HG03135 (cell line): ENCODE results near the gene FLOT1.
"Not testable (repeated sequence)": the region's sequence is repeated elsewhere in the genome, so short reads cannot be mapped to it uniquely, and the experiment has no call there.

Experiments
- ATAC-seq: cut with Tn5 transposase; IDR thresholded peaks from one replicate; pipeline ENCODE4 v1.9.1; 2021; ENCODE audit warnings: mild to moderate bottlenecking, moderate library complexity; ENCODE audit not compliant: unreplicated experiment

FLOT1 gene

DNA sequence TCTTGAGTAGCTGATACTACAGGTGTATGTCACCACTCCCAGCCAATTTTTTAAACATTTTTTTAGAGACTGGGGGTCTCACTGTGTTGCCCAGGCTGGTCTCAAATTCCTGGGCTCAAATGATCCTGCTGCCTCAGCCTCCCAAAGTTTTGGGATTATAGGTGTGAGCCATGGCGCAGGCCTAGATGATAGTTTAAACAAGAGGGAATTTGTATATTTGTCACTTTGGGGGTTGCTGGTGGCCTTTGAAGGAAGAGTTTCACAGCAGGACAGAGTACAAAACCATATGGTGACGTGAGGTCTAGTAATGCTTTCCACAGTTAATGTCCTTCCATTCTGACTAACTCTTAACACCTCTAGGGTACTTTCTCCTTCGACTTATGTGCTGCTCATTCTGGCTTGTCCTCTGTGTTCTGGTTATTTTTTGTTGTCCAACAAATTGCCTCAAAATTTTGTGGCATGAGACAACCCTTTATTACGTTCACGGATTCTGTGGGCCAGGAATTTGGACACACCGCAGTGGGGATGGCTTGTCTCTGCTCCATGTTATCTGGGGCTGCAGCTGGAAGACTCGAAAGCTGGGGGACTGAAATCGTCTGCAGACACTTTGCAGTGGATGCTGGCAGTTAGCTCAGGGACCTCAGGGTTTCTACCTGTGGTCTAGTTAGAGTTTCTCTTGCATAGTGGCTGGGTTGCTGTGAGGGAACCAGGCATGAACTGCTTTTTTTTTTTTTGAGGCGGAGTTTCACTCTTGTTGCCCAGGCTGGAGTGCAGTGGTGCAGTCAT is 24.9 kb upstream of the FLOT1 start:
- no peak for ATAC-seq

DNA sequence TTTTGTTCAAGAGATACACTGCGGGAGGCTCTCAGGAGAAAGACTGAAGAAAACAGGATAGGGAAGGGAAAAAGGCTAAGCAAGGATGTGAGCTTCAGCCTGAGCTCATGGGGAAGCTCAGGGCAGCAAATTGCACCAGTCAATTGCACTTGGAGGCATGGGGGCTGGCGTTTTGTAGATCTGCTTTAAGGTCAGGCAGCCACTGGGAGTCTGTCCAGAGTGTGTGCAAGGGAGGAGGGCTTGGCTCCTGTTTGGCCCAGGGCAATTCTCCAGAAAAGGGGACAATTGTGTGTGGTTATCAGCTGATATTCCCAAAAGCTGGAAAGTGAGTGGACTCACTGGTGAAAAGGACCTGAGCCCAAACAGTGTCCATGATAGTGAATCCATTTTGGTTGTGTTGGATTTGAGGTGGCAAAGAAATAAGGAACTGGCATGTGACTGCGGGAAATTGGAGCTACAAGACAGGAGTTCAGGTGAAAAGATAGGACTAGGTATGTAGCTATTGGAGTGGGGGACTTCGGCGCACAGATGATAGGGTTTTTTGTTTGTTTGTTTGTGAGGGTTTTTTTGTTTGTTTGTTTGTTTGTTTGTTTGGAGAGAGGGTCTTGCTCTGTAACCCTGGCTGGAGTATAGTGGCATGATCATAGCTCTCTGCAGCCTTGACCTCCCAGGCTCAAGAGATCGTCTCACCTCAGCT is 24.1 kb upstream of the FLOT1 start:
- ATAC-seq = no peak

GRCh38 chr6:30765495-30765894 is 23.0 kb upstream of the FLOT1 start:
- ATAC-seq = not testable (repeated sequence)

GRCh38 chr6:30764490-30765043 is 22.1 kb upstream of the FLOT1 start:
- not testable (repeated sequence) for ATAC-seq

DNA sequence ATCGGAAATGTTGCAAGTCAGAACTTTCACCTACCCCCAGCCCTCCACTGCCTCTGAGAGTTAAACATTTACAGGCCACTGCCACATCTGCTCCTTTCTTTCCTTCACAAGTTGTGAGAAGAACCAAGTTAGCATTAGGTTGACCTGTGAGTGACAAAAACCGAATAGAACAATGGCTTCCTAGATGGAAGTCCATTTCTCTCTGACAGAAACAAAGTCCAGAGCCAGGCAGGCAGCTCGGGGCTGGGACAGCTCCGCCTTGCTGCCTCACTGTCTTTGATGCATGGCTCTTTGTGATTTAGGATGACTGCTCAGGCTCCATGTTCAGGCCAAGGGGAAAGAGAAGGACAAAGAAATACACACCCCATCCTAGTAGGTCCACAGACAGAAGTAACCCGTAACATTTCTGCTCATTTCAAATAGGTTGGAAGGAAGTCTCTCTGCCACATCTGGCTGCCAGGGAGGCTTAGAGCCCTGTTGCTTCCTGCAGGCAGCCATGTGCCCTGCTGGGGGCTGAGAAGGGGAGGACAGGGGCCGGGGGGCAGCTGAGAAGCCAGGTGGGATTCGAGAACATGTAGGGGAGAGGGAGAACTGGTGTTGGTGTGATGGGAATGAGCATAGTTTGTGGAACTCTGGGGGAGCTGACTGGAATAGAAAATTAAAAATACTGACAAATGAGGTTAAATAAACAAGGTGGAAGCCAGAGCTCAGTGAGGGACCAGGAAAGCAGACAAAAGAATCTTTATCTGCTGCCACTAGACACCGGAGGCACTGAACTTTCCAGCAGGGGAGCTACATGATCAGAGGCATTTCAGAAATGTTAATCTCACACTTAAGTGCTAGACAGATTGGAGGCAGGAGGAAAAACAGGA is 21.4 kb upstream of the FLOT1 start:
- no peak for ATAC-seq

- ATAC-seq = no peak
Measured at GRCh38 chr6:30763155-30763617, 20.7 kb upstream of the FLOT1 start.

- no peak for ATAC-seq
Measured at GRCh38 chr6:30761791-30762429, 19.4 kb upstream of the FLOT1 start.

DNA sequence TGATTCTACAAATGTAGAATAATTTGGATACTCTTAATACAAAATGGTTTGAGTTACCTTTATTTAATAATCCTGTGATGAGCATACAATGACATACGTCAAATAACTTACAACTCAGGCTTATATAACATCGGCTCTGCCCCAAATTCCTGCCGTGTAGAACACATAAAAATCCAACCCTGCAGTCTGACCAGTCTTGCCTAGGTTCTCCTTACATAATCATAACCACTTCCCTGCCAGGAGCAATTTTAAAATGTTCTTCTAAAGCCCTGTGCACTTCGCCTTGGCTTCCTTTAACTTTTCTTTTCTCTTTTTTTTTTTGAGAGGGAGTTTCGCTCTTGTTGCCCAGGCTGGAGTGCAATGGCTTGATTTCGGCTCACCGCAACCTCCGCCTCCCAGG is 18.1 kb upstream of the FLOT1 start:
- no peak for ATAC-seq

DNA sequence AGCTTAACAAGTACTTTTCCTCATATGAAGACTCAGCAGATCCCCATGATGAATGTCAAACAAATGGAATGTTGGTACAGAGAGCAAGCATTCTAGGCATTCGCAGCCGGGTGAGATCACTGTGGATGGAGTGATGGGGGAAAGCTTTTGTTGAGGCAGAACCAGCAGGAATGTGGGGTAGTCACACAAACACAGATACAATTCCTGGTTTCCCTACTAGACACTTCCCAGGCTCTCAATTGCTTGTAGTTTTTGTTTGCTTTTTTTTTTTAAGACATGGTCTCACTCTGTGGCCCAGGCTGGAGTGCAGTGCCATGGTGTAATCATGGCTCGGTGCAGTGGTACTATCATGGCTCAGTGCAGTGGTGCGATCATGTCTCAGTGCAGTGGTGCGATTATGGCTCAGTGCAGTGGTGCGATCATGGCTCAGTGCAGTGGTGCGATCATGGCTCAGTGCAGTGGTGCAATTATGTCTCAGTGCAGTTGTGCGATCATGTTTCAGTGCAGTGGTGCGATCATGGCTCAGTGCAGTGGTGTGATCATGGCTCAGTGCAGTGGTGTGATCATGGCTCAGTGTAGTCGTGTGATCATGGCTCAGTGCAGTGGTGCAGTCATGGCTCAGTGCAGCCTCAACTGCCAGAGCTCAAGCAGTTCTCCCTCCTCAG is 17.2 kb upstream of the FLOT1 start:
- no peak for ATAC-seq

- ATAC-seq = no peak
Measured at GRCh38 chr6:30757261-30757904, 14.9 kb upstream of the FLOT1 start.

DNA sequence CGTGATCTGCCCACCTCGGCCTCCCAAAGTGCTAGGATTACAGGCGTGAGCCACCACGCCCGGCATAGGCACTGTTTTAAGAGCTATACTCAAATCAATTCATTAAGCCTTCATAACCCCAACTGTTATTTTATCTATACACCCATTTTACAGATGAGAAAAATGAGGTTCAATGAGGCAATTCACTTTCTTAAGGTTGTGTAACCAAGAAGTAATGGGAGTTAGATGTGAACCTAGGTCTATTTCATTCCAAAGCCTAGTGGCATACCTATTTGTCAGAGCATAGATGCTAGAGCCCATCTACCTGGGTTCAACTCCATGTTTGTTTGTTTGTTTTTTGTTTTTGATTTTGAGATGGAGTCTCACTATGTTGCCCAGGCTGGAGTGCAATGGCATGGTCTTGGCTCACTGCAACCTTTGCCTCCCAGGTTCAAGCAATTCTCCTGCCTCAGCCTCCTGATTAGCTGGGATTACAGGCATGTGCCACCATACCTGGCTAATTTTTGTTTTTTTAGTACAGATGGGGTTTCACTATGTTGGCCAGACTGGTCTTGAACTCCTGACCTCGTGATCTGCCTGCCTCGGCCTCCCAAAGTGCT is 14.0 kb upstream of the FLOT1 start:
- ATAC-seq = not testable (repeated sequence)

DNA sequence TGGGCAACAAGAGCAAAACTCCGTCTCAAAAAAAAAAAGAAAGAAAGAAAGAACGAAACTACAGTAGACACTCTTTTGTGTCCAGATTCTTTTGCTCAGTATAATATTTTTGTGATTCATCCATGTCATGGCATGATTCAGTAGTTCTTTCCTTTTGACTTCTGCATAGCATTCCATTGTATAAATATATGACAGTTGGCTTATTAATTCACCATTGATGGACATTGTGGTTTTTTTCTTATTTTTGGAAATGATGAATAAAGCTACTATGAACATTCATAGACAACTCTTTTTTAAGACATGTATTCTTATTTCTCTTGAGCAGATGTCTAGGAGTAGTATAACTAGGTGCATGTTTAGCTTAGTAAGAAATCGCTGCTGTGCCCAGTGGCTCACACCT is 12.1 kb upstream of the FLOT1 start:
- ATAC-seq = no peak

DNA sequence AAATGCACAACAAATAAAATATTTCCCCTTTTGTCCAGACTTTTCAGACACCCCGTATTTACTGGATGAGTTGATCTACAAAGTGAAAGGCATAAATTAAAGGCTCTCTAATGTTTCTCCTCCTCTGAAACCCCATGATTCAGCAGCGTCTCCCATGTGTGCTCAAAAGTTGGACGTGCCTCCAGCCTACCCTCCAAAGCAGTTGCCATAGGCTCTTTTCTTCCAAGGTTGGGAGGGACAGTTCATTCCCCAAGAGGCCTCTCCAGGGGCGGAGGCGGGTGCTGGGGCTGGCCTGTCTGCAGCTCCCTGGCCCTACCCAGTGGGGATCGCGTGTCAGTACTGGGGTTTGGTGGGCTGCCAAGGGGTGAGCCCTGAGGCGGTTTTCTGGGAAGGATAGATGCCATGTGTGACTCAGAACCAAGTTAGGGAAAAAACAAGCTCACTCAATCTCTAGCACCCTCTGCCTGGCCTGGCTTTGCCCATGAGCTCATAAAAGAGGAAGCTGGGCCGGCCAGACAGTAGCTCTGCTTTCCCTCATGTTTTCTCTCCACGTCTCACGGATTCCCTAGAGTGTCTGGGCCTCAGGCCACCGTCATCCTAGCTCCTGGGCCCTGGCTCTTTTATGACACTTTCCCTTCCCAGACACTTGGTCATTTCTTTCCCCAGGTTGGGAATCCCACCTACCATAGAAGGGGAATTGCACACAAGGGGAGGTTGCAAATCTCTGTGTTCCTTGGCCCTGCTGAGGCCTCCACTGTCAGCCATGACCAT is 9.9 kb upstream of the FLOT1 start:
- no peak for ATAC-seq

GRCh38 chr6:30750379-30750668 is 7.8 kb upstream of the FLOT1 start:
- no peak for ATAC-seq

DNA sequence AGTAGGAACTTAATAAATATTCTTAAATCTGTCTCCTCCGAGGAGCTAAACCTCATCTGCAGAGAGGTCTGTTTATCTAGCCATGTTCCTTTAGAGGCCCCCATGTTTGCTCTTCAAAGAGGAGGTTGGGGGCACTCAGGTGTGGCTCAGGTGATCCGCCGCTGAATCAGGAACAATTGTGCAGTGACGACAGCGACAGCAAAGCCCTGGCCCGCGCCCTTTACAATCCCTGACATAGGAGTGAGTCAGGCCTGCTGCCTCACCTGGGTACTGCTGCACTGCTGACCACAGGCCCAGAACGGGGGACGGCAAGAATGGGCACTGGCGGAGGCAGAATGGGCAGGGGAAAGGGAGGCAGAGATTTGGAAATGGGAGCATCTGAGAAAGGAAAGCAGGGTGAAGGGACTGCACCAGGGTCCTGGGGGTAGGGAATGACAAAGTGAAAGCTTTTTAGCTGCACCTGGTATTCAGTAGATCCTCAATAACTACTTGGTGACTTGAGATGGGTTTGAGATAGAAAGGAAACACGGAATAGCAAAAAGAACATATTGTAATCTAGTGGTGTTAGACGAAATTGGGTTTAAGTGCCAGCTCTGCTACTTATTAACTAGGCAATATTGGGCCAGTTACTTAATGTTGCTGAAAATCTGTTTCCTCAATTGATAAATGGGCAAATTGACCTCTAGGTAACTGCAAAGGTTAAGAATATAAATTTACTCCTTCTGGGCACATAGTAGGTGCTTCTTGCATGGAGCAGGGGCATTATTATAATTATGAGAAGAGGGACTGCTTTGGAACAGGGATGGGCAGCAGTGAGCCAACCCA is 7.3 kb upstream of the FLOT1 start:
- no peak for ATAC-seq

DNA sequence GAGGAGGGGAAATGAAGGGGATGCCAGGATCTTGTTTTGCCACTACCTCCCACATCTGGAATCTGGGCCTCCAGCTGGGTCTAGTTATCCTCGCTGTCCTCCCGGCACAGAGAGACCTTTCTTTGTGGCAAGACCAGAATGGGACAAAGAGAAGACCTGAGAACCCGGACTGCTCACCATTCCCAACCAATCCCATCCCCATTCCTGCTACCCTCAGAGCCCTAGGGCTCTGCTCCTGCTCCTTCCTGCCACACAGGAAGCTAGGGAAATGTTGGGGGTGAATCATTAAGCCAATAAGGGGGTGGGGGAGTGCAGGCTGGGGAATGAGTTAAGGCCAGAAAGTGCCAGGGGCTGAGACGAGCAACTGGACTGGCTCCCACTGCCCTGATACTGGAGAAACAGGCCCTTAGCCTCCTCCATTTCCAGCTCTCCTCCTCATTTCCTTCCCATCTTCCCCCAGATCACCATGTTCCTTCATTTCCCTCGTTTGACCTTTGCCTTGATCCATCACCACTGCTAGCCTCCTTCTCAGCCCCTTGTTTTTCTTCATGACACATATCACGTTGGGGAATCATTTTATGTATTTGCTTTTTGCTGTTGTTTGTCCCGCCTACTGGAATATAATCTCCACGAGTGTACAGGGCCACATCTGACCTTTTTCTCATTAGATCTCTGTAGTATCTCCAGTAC is 6.5 kb upstream of the FLOT1 start:
- ATAC-seq = no peak
